H9 (cell line): Measurements from ENCODE around the gene DCC. TPM values are rescaled to one million over a fixed set of nuclear protein-coding genes. Genes with fewer than 3 reads are reported as not detected.

Source experiments
- DNase-seq: peaks from one replicate; pipeline ENCODE4 v3.0.0-alpha.2; 2017
- H2AFZ ChIP-seq: one replicate; pipeline ENCODE4 v1.6.1; 2013; ENCODE audit warnings: mild to moderate bottlenecking, low read length, control low read depth, moderate library complexity
- H2AK5ac ChIP-seq: 2 replicates; pipeline ENCODE4 v1.6.1; 2013; ENCODE audit warnings: low read length, control low read depth, mixed read lengths; ENCODE audit not compliant: insufficient read length
- H2BK120ac ChIP-seq: one replicate; pipeline ENCODE4 v1.6.1; 2013; ENCODE audit warnings: low read depth, mild to moderate bottlenecking, low read length, control low read depth, inconsistent platforms; ENCODE audit not compliant: poor library complexity, severe bottlenecking
- H2BK12ac ChIP-seq: 2 replicates; pipeline ENCODE4 v1.6.1; 2013; ENCODE audit warnings: low read length, control low read depth, mixed read lengths, low read depth; ENCODE audit not compliant: insufficient read length
- H2BK15ac ChIP-seq: 2 replicates; pipeline ENCODE4 v1.6.1; 2013; ENCODE audit warnings: low read depth, low read length, control low read depth
- H2BK20ac ChIP-seq: one replicate; pipeline ENCODE4 v1.6.1; 2013; ENCODE audit warnings: low read depth, mild to moderate bottlenecking, low read length, control low read depth, inconsistent platforms; ENCODE audit not compliant: poor library complexity, severe bottlenecking
- H2BK5ac ChIP-seq: 2 replicates; pipeline ENCODE4 v1.6.1; 2013; ENCODE audit warnings: low read length, control low read depth, mixed read lengths; ENCODE audit not compliant: insufficient read length
- H3K14ac ChIP-seq: 2 replicates; pipeline ENCODE4 v1.6.1; 2013; ENCODE audit warnings: low read length, control low read depth; ENCODE audit not compliant: insufficient read depth
- H3K18ac ChIP-seq: 2 replicates; pipeline ENCODE4 v1.6.1; 2013; ENCODE audit warnings: low read depth, mild to moderate bottlenecking, mixed read lengths, low read length, control low read depth; ENCODE audit not compliant: insufficient read length
- H3K23ac ChIP-seq: 2 replicates; pipeline ENCODE4 v1.6.1; 2013; ENCODE audit warnings: low read length, control low read depth, mixed read lengths, low read depth; ENCODE audit not compliant: insufficient read length
- H3K23me2 ChIP-seq: 2 replicates; pipeline ENCODE4 v1.6.1; 2013; ENCODE audit warnings: low read depth, mild to moderate bottlenecking, mixed read lengths, low read length, control low read depth; ENCODE audit not compliant: insufficient read length, poor library complexity, severe bottlenecking
- H3K27ac ChIP-seq: 2 replicates; pipeline ENCODE4 v1.5.1; 2013; ENCODE audit warnings: low read length, control low read depth, mixed read lengths, low read depth; ENCODE audit not compliant: insufficient read length
- H3K27me3 ChIP-seq: 2 replicates; pipeline ENCODE4 v1.6.1; 2013; ENCODE audit warnings: low read length, control low read depth, inconsistent platforms; ENCODE audit not compliant: insufficient read depth
- H3K4ac ChIP-seq: 2 replicates; pipeline ENCODE4 v1.6.1; 2013; ENCODE audit warnings: low read depth, mild to moderate bottlenecking, control low read depth, inconsistent platforms, low read length, moderate library complexity
- H3K4me1 ChIP-seq: 2 replicates; pipeline ENCODE4 v1.6.1; 2013; ENCODE audit warnings: low read length, control low read depth, inconsistent platforms; ENCODE audit not compliant: insufficient read depth
- H3K4me2 ChIP-seq: 2 replicates; pipeline ENCODE4 v1.6.1; 2013; ENCODE audit warnings: low read length, control low read depth, mixed read lengths; ENCODE audit not compliant: insufficient read length, insufficient read depth
- H3K56ac ChIP-seq: 2 replicates; pipeline ENCODE4 v1.6.1; 2013; ENCODE audit warnings: low read depth, mild to moderate bottlenecking, mixed read lengths, low read length, control low read depth; ENCODE audit not compliant: insufficient read length
- H3K79me1 ChIP-seq: 2 replicates; pipeline ENCODE4 v1.6.1; 2013; ENCODE audit warnings: low read depth, mild to moderate bottlenecking, moderate library complexity, low read length, control low read depth, inconsistent platforms; ENCODE audit not compliant: insufficient read depth, poor library complexity, severe bottlenecking
- H3K79me2 ChIP-seq: 2 replicates; pipeline ENCODE4 v1.6.1; 2013; ENCODE audit warnings: low read length, control low read depth, inconsistent platforms; ENCODE audit not compliant: insufficient read depth
- H3K9ac ChIP-seq: 2 replicates; pipeline ENCODE4 v1.6.1; 2013; ENCODE audit warnings: low read length, control low read depth, mixed read lengths; ENCODE audit not compliant: insufficient read length; ENCODE audit errors: extremely low read depth
- H3K9me3 ChIP-seq: one replicate; pipeline ENCODE4 v1.6.1; 2013; ENCODE audit warnings: low read depth, low read length, inconsistent platforms; ENCODE audit not compliant: control insufficient read depth
- H3T11ph ChIP-seq: one replicate; pipeline ENCODE4 v1.6.1; 2013; ENCODE audit warnings: mild to moderate bottlenecking, low read length, control low read depth, inconsistent platforms
- H4K20me1 ChIP-seq: one replicate; pipeline ENCODE4 v1.6.1; 2013; ENCODE audit not compliant: control insufficient read depth, insufficient read length, insufficient read depth
- H4K5ac ChIP-seq: 2 replicates; pipeline ENCODE4 v1.6.1; 2013; ENCODE audit warnings: low read depth, mild to moderate bottlenecking, mixed read lengths, low read length, control low read depth; ENCODE audit not compliant: insufficient read length
- H4K8ac ChIP-seq: replicated peaks from 2 replicates; pipeline ENCODE4 v1.6.1; 2013; ENCODE audit warnings: low read length, control low read depth, mixed read lengths, low read depth; ENCODE audit not compliant: insufficient read length
- H4K91ac ChIP-seq: 2 replicates; pipeline ENCODE4 v1.6.1; 2013; ENCODE audit warnings: low read depth, mild to moderate bottlenecking, moderate library complexity, mixed read lengths, low read length, control low read depth; ENCODE audit not compliant: insufficient read length
- H3K27ac Mint-ChIP-seq, 3 experiments: 2 replicates in 2 of 3; 3 replicates in 1 of 3; pipeline ENCODE4 v1.8.0; 2020 to 2021; ENCODE audit warnings: mixed read lengths in 3 of 3, mild to moderate bottlenecking in 1 of 3, moderate library complexity in 1 of 3
- H3K27me3 Mint-ChIP-seq: 2 replicates; pipeline ENCODE4 v1.8.0; 2021; ENCODE audit warnings: low read depth, mild to moderate bottlenecking, moderate library complexity, mixed read lengths
- H3K36me3 Mint-ChIP-seq, 3 experiments: 2 replicates in 2 of 3; 3 replicates in 1 of 3; pipeline ENCODE4 v1.8.0; 2020 to 2021; ENCODE audit warnings: low read depth in 3 of 3, mixed read lengths in 3 of 3; ENCODE audit not compliant: insufficient read depth in 1 of 3
- H3K4me1 Mint-ChIP-seq, 2 experiments: 2 replicates each; pipeline ENCODE4 v1.8.0; 2020; ENCODE audit warnings: mixed read lengths in 2 of 2
- H3K4me3 Mint-ChIP-seq, 2 experiments: 2 replicates in 1 of 2; 3 replicates in 1 of 2; pipeline ENCODE4 v1.8.0; 2020 to 2021; ENCODE audit warnings: mild to moderate bottlenecking in 2 of 2, mixed read lengths in 2 of 2, moderate library complexity in 1 of 2
- H3K9me3 Mint-ChIP-seq, 2 experiments: 2 replicates in 1 of 2; 3 replicates in 1 of 2; pipeline ENCODE4 v1.8.0; 2020; ENCODE audit warnings: mild to moderate bottlenecking in 2 of 2, mixed read lengths in 2 of 2, moderate library complexity in 1 of 2
- WGBS: extraction: QIAGEN DNeasy Blood & Tissue Kit; methylation state at CpG from one replicate; pipeline ENCODE4 v1.1.7; 2013; ENCODE audit warnings: missing lambda C conversion rate, low lambda C conversion rate, mixed read lengths; ENCODE audit not compliant: insufficient read length; ENCODE audit errors: extremely low coverage; 5-methylcytosine and 5-hydroxymethylcytosine counted together
- total RNA-seq: library from RNA; stranded (reverse); gene quantifications from 2 replicates; pipeline ENCODE4 v1.2.1, GENCODE V29; 2021
- TF ChIP-seq, protein P1 (sequence below): fragments of 200-600 bp; sonication (generic); conservative IDR thresholded peaks from 3 replicates; pipeline ENCODE4 v1.8.0; 2021; ENCODE audit warnings: antibody characterized with exemption, mild to moderate bottlenecking

Gene DCC
- total RNA-seq, 1 experiment from 2014 or later: 0.35 TPM

DNA sequence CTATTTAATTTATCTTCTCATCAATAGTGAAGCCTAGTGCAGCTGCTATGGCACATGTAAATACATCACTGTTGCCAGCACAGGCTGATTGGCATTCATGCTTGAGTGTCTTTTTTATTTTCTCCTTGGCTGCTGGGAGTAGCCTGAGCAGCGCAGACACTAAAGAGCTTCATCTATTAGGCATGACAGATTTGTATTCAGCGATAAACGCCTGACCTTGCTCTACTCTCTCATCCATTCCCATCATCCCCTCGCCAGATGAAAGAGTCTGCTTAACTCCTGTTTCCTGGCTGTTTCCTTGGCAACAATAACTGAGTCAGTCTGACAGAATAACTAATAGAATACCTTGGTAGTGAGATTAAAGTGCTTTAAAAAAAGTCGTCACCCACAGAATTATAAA lies 753.6 kb downstream of the DCC start:
- Histone ChIP-seq H3K4ac (no peak overlapping the region), H4K20me1 (no peaks in the 10 kb centered on the region), H2AK5ac (no peak overlapping the region), H2BK15ac (no peak overlapping the region), H4K5ac (no peak overlapping the region), H2BK12ac (no peak overlapping the region), H3K9ac (no peak overlapping the region), H3K79me1 (no peaks in the 10 kb centered on the region), H4K91ac (no peak overlapping the region), H4K8ac (no peak overlapping the region), H3K56ac (no peak overlapping the region), H3K27ac (no peak overlapping the region), H2BK20ac (no peak overlapping the region), H2BK120ac (no peak overlapping the region), H2AFZ (no peak overlapping the region), H3K9me3 (no peaks in the 10 kb centered on the region), H3K4me1 (no peaks in the 10 kb centered on the region), H2BK5ac (no peak overlapping the region), H3K27me3 (no peaks in the 10 kb centered on the region), H3K23ac (no peak overlapping the region), H3K4me2 (no peak overlapping the region), H3K23me2 (no peaks in the 10 kb centered on the region), H3K79me2 (no peaks in the 10 kb centered on the region), H3K18ac (no peak overlapping the region), H3T11ph (no peak overlapping the region), H3K14ac (no peak overlapping the region)
- no peak for DNase-seq
- H3K4me3 Mint-ChIP-seq: no peak overlapping the region
- WGBS: no CpG with 5 or more reads among the region's 5 CpGs
- no peaks in the 10 kb centered on the region for H3K27me3 Mint-ChIP-seq
- TF ChIP-seq, protein P1, sequence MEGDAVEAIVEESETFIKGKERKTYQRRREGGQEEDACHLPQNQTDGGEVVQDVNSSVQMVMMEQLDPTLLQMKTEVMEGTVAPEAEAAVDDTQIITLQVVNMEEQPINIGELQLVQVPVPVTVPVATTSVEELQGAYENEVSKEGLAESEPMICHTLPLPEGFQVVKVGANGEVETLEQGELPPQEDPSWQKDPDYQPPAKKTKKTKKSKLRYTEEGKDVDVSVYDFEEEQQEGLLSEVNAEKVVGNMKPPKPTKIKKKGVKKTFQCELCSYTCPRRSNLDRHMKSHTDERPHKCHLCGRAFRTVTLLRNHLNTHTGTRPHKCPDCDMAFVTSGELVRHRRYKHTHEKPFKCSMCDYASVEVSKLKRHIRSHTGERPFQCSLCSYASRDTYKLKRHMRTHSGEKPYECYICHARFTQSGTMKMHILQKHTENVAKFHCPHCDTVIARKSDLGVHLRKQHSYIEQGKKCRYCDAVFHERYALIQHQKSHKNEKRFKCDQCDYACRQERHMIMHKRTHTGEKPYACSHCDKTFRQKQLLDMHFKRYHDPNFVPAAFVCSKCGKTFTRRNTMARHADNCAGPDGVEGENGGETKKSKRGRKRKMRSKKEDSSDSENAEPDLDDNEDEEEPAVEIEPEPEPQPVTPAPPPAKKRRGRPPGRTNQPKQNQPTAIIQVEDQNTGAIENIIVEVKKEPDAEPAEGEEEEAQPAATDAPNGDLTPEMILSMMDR: no peak
- H3K9me3 Mint-ChIP-seq: no peaks in the 10 kb centered on the region
- no peak overlapping the region; a peak in 1 of 7 replicates for H3K27ac Mint-ChIP-seq
- no peaks in the 10 kb centered on the region for H3K4me1 Mint-ChIP-seq
- no peaks in the 10 kb centered on the region for H3K36me3 Mint-ChIP-seq
